OCI-LY3 (cell line): Measurements from ENCODE around the gene NTNG1.

Source experiments
- H2AFZ ChIP-seq: fragments of 200-600, 300-600 bp; shearing (Covaris generic); 2 replicates; pipeline ENCODE4 v1.6.0; 2014; ENCODE audit warnings: antibody characterized with exemption, low read depth, low read length
- H3K27ac ChIP-seq: fragments of 200-600, 300-600 bp; sonication (generic); 2 replicates; pipeline ENCODE4 v1.5.1; 2014; ENCODE audit warnings: mild to moderate bottlenecking, low read length, moderate library complexity, mixed read lengths
- H3K27me3 ChIP-seq: fragments of 200-600, 300-600 bp; sonication (generic); 2 replicates; pipeline ENCODE4 v1.6.1; 2014; ENCODE audit warnings: low read depth, low read length, mixed read lengths
- H3K36me3 ChIP-seq: fragments of 200-600, 300-600 bp; sonication (generic); replicated peaks from 2 replicates; pipeline ENCODE3; 2014; ENCODE audit warnings: low read depth, low read length, mixed read lengths
- H3K4me1 ChIP-seq: fragments of 300-600, 200-600 bp; sonication (generic); 2 replicates; pipeline ENCODE4 v1.6.1; 2014; ENCODE audit warnings: low read length, mixed read lengths
- H3K4me2 ChIP-seq: fragments of 200-600, 300-600 bp; sonication (generic); 2 replicates; pipeline ENCODE4 v1.6.1; 2014; ENCODE audit warnings: low read length, mixed read lengths
- H3K4me3 ChIP-seq: fragments of 300-600, 200-600 bp; sonication (generic); 2 replicates; pipeline ENCODE4 v1.5.1; 2014; ENCODE audit warnings: antibody characterized with exemption, mild to moderate bottlenecking, low read length, moderate library complexity
- H3K79me2 ChIP-seq: fragments of 300-600, 200-600 bp; shearing (Covaris generic); 2 replicates; pipeline ENCODE4 v1.6.1; 2014; ENCODE audit warnings: mild to moderate bottlenecking, low read length, mixed read lengths
- H3K9ac ChIP-seq: fragments of 300-600, 200-600 bp; shearing (Covaris generic); 2 replicates; pipeline ENCODE4 v1.6.0; 2014; ENCODE audit warnings: mild to moderate bottlenecking, low read length, moderate library complexity
- H3K9me3 ChIP-seq: fragments of 200-600, 300-600 bp; shearing (Covaris generic); 2 replicates; pipeline ENCODE4 v1.6.1; 2014; ENCODE audit warnings: low read length, mixed read lengths; ENCODE audit not compliant: insufficient read depth
- H4K20me1 ChIP-seq: fragments of 200-600, 300-600 bp; sonication (generic); 2 replicates; pipeline ENCODE4 v1.6.1; 2016; ENCODE audit warnings: low read length, mixed read lengths; ENCODE audit not compliant: insufficient read depth
- CTCF ChIP-seq: fragments of 200-600, 300-600 bp; sonication (generic); IDR thresholded peaks from 2 replicates; pipeline ENCODE4 v1.5.1; 2014; ENCODE audit warnings: antibody characterized with exemption, low read length, low read depth
- EZH2phosphoT487 ChIP-seq: fragments of 200-600 bp; shearing (Covaris generic); IDR thresholded peaks from 2 replicates; pipeline ENCODE4 v1.6.1; 2018; ENCODE audit warnings: antibody characterized with exemption, mixed run types, low read depth

NTNG1 gene

GRCh38 chr1:107483949-107484348 lies 343.1 kb downstream of the NTNG1 start:
- Histone ChIP-seq H2AFZ (no peak overlapping the region), H3K27ac (no peak overlapping the region), H4K20me1 (no peaks in the 10 kb centered on the region), H3K4me1 (no peaks in the 10 kb centered on the region), H3K79me2 (no peaks in the 10 kb centered on the region), H3K4me2 (no peak overlapping the region), H3K9ac (no peak overlapping the region), H3K27me3 (no peaks in the 10 kb centered on the region), H3K36me3 (no peaks in the 10 kb centered on the region), H3K9me3 (no peaks in the 10 kb centered on the region), H3K4me3 (no peak overlapping the region)
- TF ChIP-seq EZH2phosphoT487 (no peak), CTCF (no peak)

- Histone ChIP-seq H4K20me1 (no peaks in the 10 kb centered on the region), H3K4me3 (no peak overlapping the region), H3K4me2 (no peak overlapping the region), H2AFZ (no peak overlapping the region), H3K27me3 (no peaks in the 10 kb centered on the region), H3K79me2 (no peaks in the 10 kb centered on the region), H3K9ac (no peak overlapping the region), H3K4me1 (no peaks in the 10 kb centered on the region), H3K36me3 (no peaks in the 10 kb centered on the region), H3K27ac (no peak overlapping the region), H3K9me3 (no peaks in the 10 kb centered on the region)
- no peak for TF ChIP-seq CTCF
- TF ChIP-seq EZH2phosphoT487 = no peak
These were observed 345.5 kb downstream of the NTNG1 start for GRCh38 chr1:107486349-107486748.

- Histone ChIP-seq H3K27me3 (no peaks in the 10 kb centered on the region), H3K9ac (no peak overlapping the region), H3K36me3 (no peaks in the 10 kb centered on the region), H4K20me1 (no peaks in the 10 kb centered on the region), H3K4me2 (no peak overlapping the region), H3K79me2 (no peaks in the 10 kb centered on the region), H3K4me3 (no peak overlapping the region), H2AFZ (no peak overlapping the region), H3K27ac (no peak overlapping the region), H3K9me3 (no peaks in the 10 kb centered on the region), H3K4me1 (no peaks in the 10 kb centered on the region)
- no peak for TF ChIP-seq CTCF
- no peak for TF ChIP-seq EZH2phosphoT487
These were observed 346.7 kb downstream of the NTNG1 start for GRCh38 chr1:107487506-107487905.

- Histone ChIP-seq H3K4me2 (no peak overlapping the region), H3K79me2 (no peaks in the 10 kb centered on the region), H3K4me3 (no peak overlapping the region), H3K27ac (no peak overlapping the region), H2AFZ (no peak overlapping the region), H3K27me3 (no peaks in the 10 kb centered on the region), H3K4me1 (no peaks in the 10 kb centered on the region), H3K9me3 (no peaks in the 10 kb centered on the region), H3K36me3 (no peaks in the 10 kb centered on the region), H4K20me1 (no peaks in the 10 kb centered on the region), H3K9ac (no peak overlapping the region)
- TF ChIP-seq CTCF (no peak), EZH2phosphoT487 (no peak)
These were observed 350.7 kb downstream of the NTNG1 start for GRCh38 chr1:107491582-107491981.
